Stimulated activated CD4-positive, alpha-beta T cell treated with anti-CD3 and anti-CD28 coated beads, Interleukin-1b, Interleukin-23, amount 100 ng/mL, for 24 hours (primary cell): ENCODE measurements around the gene CD46.
"Not testable (repeated sequence)": the region's sequence is repeated elsewhere in the genome, so short reads cannot be mapped to it uniquely, and the experiment has no call there.

Experiments
- DNase-seq, 4 experiments: peaks; one replicate each; pipeline ENCODE4 v3.0.0-alpha.2; 2020; ENCODE audit warnings: low read depth in 4 of 4, low spot score in 1 of 4

CD46 gene

GRCh38 chr1:207751790-207752455, at the start of gene CD46:
CD46 (plus strand) TSS chr1:207752054; CDS start chr1:207752213, 159 bp downstream.
- DNase-seq = peak; percentile 77 to 94 (median 87)

GRCh38 chr1:207702317-207702716, 49.5 kb upstream of the CD46 start:
- DNase-seq = no peak

GRCh38 chr1:207703712-207704111, 48.1 kb upstream of the CD46 start:
- DNase-seq = no peak

- DNase-seq = not testable (repeated sequence)
These were observed 43.9 kb upstream of the CD46 start for GRCh38 chr1:207708004-207708403.

- no peak for DNase-seq
These were observed 40.6 kb upstream of the CD46 start for GRCh38 chr1:207711285-207711684.

- DNase-seq = not testable (repeated sequence)
These were observed 39.2 kb upstream of the CD46 start for GRCh38 chr1:207712701-207713100.

- no peak for DNase-seq
These were observed 38.3 kb upstream of the CD46 start for GRCh38 chr1:207713529-207713928.

- DNase-seq = no peak
These were observed 32.6 kb upstream of the CD46 start for GRCh38 chr1:207719234-207719633.

- not testable (repeated sequence) for DNase-seq
These were observed 23.5 kb upstream of the CD46 start for GRCh38 chr1:207728200-207728858.

GRCh38 chr1:207737503-207738157, 14.2 kb upstream of the CD46 start:
- DNase-seq = not testable (repeated sequence)

- DNase-seq = not testable (repeated sequence)
These were observed 13.6 kb upstream of the CD46 start for GRCh38 chr1:207738158-207738659.

- DNase-seq = no peak
These were observed 11.6 kb upstream of the CD46 start for GRCh38 chr1:207740207-207740606.

GRCh38 chr1:207742850-207743555, 8.9 kb upstream of the CD46 start:
- DNase-seq = no peak

- DNase-seq = no peak
These were observed 7.8 kb upstream of the CD46 start for GRCh38 chr1:207744000-207744534.

GRCh38 chr1:207745285-207745684, 6.6 kb upstream of the CD46 start:
- no peak for DNase-seq

- DNase-seq = no peak
These were observed 5.8 kb upstream of the CD46 start for GRCh38 chr1:207745839-207746767.

GRCh38 chr1:207747627-207748492, 4.0 kb upstream of the CD46 start:
- DNase-seq = no peak

- DNase-seq = no peak
These were observed 2.9 kb upstream of the CD46 start for GRCh38 chr1:207748737-207749528.
